GM19468 (cell line): ENCODE measurements around the gene POLR1A.

Source experiments
- ATAC-seq: cut with Tn5 transposase; IDR thresholded peaks from one replicate; pipeline ENCODE4 v1.9.1; 2021; ENCODE audit warnings: mild to moderate bottlenecking, moderate library complexity, moderate number of reproducible peaks; ENCODE audit not compliant: unreplicated experiment; ENCODE audit errors: extremely low read depth

Gene POLR1A

GRCh38 chr2:86105252-86105968 is at the start of gene POLR1A:
Gene POLR1A, minus strand, starts transcription at chr2:86105886. Its CDS starts 110 bp downstream, at chr2:86105776.
- peak; percentile 56 for ATAC-seq

GRCh38 chr2:86150502-86150901 is 44.8 kb upstream of the POLR1A start:
- no peak for ATAC-seq

- no peak for ATAC-seq
Measured at GRCh38 chr2:86147793-86148192, 42.1 kb upstream of the POLR1A start.

GRCh38 chr2:86143926-86144685 is 38.4 kb upstream of the POLR1A start:
- ATAC-seq = no peak

- no peak for ATAC-seq
Measured at GRCh38 chr2:86143307-86143706, 37.6 kb upstream of the POLR1A start.

- no peak for ATAC-seq
Measured at GRCh38 chr2:86142436-86143257, 37.0 kb upstream of the POLR1A start.

GRCh38 chr2:86140969-86141392 is 35.3 kb upstream of the POLR1A start:
- ATAC-seq = no peak

GRCh38 chr2:86139981-86140380 is 34.3 kb upstream of the POLR1A start:
- ATAC-seq = no peak

- no peak for ATAC-seq
Measured at GRCh38 chr2:86138736-86139625, 33.3 kb upstream of the POLR1A start.

GRCh38 chr2:86136141-86136540 is 30.5 kb upstream of the POLR1A start:
- ATAC-seq = no peak

- no peak for ATAC-seq
Measured at GRCh38 chr2:86135653-86136052, 30.0 kb upstream of the POLR1A start.

GRCh38 chr2:86134709-86135108 is 29.0 kb upstream of the POLR1A start:
- no peak for ATAC-seq

GRCh38 chr2:86124683-86125082 is 19.0 kb upstream of the POLR1A start:
- no peak for ATAC-seq

GRCh38 chr2:86123328-86123925 is 17.7 kb upstream of the POLR1A start:
- ATAC-seq = no peak

GRCh38 chr2:86118130-86118529 is 12.4 kb upstream of the POLR1A start:
- no peak for ATAC-seq

- no peak for ATAC-seq
Measured at GRCh38 chr2:86107031-86107430, 1.3 kb upstream of the POLR1A start.

- peak; percentile 75 for ATAC-seq
Measured at GRCh38 chr2:86105969-86106945, 571 bp upstream of the POLR1A start, which contains the start of gene PTCD3. Gene PTCD3, plus strand, starts transcription at chr2:86106235. Its CDS starts 13 bp downstream, at chr2:86106248.

GRCh38 chr2:86102157-86102556 is 3.5 kb downstream of the POLR1A start:
- ATAC-seq = no peak
